PC-3 (cell line): Measurements from ENCODE around the gene POLR3E. TPM values are rescaled to one million over a fixed set of nuclear protein-coding genes. Genes with fewer than 3 reads are reported as not detected.

Experiments
- ATAC-seq: fragments of 200-7000 bp; cut with Tn5 transposase; 2 replicates; pipeline ENCODE4 v1.9.1; 2020; ENCODE audit warnings: mild to moderate bottlenecking, moderate library complexity
- BruUV-seq: library from RNA; stranded (reverse); fragments of 400-500 nt; replicated peaks from 2 replicates; lab custom pipeline; 2021; lab: Mats Ljungman, UMichigan
- CTCF ChIA-PET: fragments of 300-600 bp; sonication (Branson Sonifier 250); formaldehyde crosslinking; loops from one replicate; lab custom pipeline; 2022; ENCODE audit warnings: antibody characterized with exemption; lab: Charles Lee
- POLR2A ChIA-PET: fragments of 300-600 bp; sonication (Branson Sonifier 250); formaldehyde crosslinking; loops from one replicate; lab custom pipeline; 2022; ENCODE audit warnings: antibody characterized with exemption; ENCODE audit not compliant: unreplicated experiment; lab: Charles Lee
- DNase-seq: peaks from one replicate; pipeline ENCODE4 v3.0.0-alpha.2; 2015
- H2AFZ ChIP-seq: fragments of 300-600 bp; sonication (generic); 2 replicates; pipeline ENCODE4 v1.6.0; 2016; ENCODE audit warnings: antibody characterized with exemption, low read length
- H3F3A ChIP-seq: fragments of 300-600 bp; sonication (generic); one replicate; pipeline ENCODE4 v1.6.0; 2017; ENCODE audit warnings: antibody characterized with exemption, low read length, control low read depth, mild to moderate bottlenecking; ENCODE audit not compliant: unreplicated experiment
- H3K27ac ChIP-seq: fragments of 300-600 bp; sonication (generic); 2 replicates; pipeline ENCODE4 v1.5.1; 2016; ENCODE audit warnings: mild to moderate bottlenecking, low read length
- H3K27me3 ChIP-seq: fragments of 300-600 bp; sonication (generic); 2 replicates; pipeline ENCODE4 v1.6.1; 2016; ENCODE audit warnings: low read length, mixed read lengths
- H3K36me3 ChIP-seq: fragments of 300-600 bp; sonication (generic); 2 replicates; pipeline ENCODE4 v1.6.1; 2016; ENCODE audit warnings: low read depth, mixed run types, low read length, mixed read lengths
- H3K4me1 ChIP-seq: fragments of 300-600 bp; sonication (generic); 2 replicates; pipeline ENCODE4 v1.5.1; 2016; ENCODE audit warnings: low read length; ENCODE audit not compliant: insufficient read depth
- H3K4me2 ChIP-seq: fragments of 300-600 bp; sonication (generic); 2 replicates; pipeline ENCODE4 v1.6.0; 2016; ENCODE audit warnings: low read length
- H3K4me3 ChIP-seq: fragments of 300-600 bp; sonication (generic); 2 replicates; pipeline ENCODE4 v1.5.1; 2016; ENCODE audit warnings: mild to moderate bottlenecking, low read length, mixed read lengths
- H3K79me2 ChIP-seq: fragments of 300-600 bp; sonication (generic); 2 replicates; pipeline ENCODE4 v1.6.1; 2017; ENCODE audit warnings: low read length, mixed read lengths
- H3K9ac ChIP-seq: fragments of 300-600 bp; sonication (generic); 2 replicates; pipeline ENCODE4 v1.6.0; 2016; ENCODE audit warnings: mild to moderate bottlenecking, low read length
- H3K9me2 ChIP-seq: fragments of 300-600 bp; sonication (generic); replicated peaks from 2 replicates; pipeline ENCODE4 v1.6.1; 2016; ENCODE audit warnings: mixed run types, low read length, mixed read lengths
- H3K9me3 ChIP-seq: fragments of 300-600 bp; sonication (generic); 2 replicates; pipeline ENCODE4 v1.6.1; 2016; ENCODE audit warnings: low read length, mixed read lengths
- H4K20me1 ChIP-seq: fragments of 300-600 bp; sonication (generic); 2 replicates; pipeline ENCODE4 v1.6.1; 2016; ENCODE audit warnings: low read length, mixed read lengths
- EZH2 ChIP-seq: fragments of 300-600 bp; sonication (generic); IDR thresholded peaks from one replicate; pipeline ENCODE4 v1.6.1; 2017; ENCODE audit warnings: antibody characterized with exemption, mild to moderate bottlenecking, low read length; ENCODE audit not compliant: unreplicated experiment
- EZH2phosphoT487 ChIP-seq: fragments of 300-600 bp; sonication (generic); IDR thresholded peaks from 2 replicates; pipeline ENCODE4 v1.6.1; 2018; ENCODE audit warnings: mild to moderate bottlenecking, antibody characterized with exemption, low read length, borderline replicate concordance
- intact Hi-C: fragments of 100-400 bp; cut with micrococcal nuclease; formaldehyde crosslinking; loops from 2 replicates; pipeline ENCODE4 v1.9.0; 2023
- total RNA-seq: library from RNA; depleted of rRNA; stranded (reverse); fragments of >200 nt; gene quantifications from 2 replicates; pipeline ENCODE4 v1.2.3, GENCODE V29; 2014
- TF ChIP-seq, protein P1 (sequence below): fragments of 300-600 bp; sonication (generic); conservative IDR thresholded peaks from 2 replicates; pipeline ENCODE4 v1.5.1; 2017; ENCODE audit warnings: antibody characterized with exemption, low read depth, mild to moderate bottlenecking, low read length

Gene POLR3E
- total RNA-seq, 1 experiment from 2014 or later, result 48.8 TPM

DNA sequence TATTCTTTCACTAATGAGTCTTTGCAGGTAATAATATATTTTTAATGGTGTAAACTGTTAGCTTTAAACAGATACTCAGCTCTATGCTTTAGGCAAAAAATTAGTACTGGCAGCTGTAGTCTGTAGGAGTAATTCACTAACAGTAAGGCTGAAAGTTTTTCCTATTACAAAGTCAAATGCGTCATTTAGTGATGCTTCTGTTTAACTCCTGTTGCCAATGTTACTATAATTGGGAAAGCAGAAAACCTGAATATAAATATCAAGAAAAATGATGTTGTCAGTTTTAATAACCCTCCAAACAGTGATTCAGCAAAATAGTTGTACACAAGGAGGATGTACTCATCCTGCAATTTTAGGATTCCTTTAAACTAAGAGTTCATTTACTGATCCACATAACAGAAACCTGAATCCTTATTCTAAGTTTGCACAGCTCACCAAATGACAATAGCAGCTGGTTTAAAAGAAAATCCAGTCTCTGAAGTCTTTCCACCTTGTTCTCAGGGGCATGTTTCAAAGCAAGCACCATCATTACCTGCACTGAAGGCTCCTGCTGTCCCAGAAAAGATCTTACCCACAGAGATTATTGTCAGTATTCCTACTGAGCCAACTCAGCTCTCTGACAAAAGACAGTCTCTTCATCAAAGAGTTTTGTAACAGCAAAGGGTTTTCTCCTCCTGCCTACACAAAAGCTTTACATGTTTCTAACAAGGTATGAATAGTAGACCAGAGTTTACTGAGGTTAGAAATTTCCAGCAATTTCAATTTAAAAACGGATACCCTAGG is 73.0 kb downstream of the POLR3E start:
- Histone ChIP-seq H3F3A (peaks cover 3% of the 10 kb centered on the region), H3K9me2 (no peaks in the 10 kb centered on the region), H2AFZ (no peak overlapping the region), H3K4me3 (no peak overlapping the region), H3K79me2 (peaks cover 89% of the 10 kb centered on the region), H3K27ac (peak overlapping the region; percentile 28), H3K4me2 (no peak overlapping the region; the same call in 1 of the 2 replicates), H3K36me3 (no peaks in the 10 kb centered on the region), H4K20me1 (peaks cover 22% of the 10 kb centered on the region), H3K9me3 (no peaks in the 10 kb centered on the region), H3K4me1 (peaks cover 39% of the 10 kb centered on the region), H3K27me3 (no peaks in the 10 kb centered on the region), H3K9ac (no peak overlapping the region)
- TF ChIP-seq EZH2, result no peak
- TF ChIP-seq, protein P1, sequence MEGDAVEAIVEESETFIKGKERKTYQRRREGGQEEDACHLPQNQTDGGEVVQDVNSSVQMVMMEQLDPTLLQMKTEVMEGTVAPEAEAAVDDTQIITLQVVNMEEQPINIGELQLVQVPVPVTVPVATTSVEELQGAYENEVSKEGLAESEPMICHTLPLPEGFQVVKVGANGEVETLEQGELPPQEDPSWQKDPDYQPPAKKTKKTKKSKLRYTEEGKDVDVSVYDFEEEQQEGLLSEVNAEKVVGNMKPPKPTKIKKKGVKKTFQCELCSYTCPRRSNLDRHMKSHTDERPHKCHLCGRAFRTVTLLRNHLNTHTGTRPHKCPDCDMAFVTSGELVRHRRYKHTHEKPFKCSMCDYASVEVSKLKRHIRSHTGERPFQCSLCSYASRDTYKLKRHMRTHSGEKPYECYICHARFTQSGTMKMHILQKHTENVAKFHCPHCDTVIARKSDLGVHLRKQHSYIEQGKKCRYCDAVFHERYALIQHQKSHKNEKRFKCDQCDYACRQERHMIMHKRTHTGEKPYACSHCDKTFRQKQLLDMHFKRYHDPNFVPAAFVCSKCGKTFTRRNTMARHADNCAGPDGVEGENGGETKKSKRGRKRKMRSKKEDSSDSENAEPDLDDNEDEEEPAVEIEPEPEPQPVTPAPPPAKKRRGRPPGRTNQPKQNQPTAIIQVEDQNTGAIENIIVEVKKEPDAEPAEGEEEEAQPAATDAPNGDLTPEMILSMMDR, result no peak
- no peak for TF ChIP-seq EZH2phosphoT487
- intact Hi-C loops, result loop anchor here (10.0 kb wide), 1 partner anchor 45 kb away; no protein-coding TSS in a partner anchor
- ATAC-seq (no peak), DNase-seq (peak; percentile 40)
- ChIA-PET CTCF (interaction anchor here (0.5 kb wide), 1 partner anchor 51 kb away, joined by 3 read pairs; no protein-coding TSS in a partner anchor), POLR2A (interaction anchor here (0.7 kb wide), 1 partner anchor 18 kb away, joined by 3 read pairs; no protein-coding TSS in a partner anchor)
- no TSS peak for BruUV-seq

DNA sequence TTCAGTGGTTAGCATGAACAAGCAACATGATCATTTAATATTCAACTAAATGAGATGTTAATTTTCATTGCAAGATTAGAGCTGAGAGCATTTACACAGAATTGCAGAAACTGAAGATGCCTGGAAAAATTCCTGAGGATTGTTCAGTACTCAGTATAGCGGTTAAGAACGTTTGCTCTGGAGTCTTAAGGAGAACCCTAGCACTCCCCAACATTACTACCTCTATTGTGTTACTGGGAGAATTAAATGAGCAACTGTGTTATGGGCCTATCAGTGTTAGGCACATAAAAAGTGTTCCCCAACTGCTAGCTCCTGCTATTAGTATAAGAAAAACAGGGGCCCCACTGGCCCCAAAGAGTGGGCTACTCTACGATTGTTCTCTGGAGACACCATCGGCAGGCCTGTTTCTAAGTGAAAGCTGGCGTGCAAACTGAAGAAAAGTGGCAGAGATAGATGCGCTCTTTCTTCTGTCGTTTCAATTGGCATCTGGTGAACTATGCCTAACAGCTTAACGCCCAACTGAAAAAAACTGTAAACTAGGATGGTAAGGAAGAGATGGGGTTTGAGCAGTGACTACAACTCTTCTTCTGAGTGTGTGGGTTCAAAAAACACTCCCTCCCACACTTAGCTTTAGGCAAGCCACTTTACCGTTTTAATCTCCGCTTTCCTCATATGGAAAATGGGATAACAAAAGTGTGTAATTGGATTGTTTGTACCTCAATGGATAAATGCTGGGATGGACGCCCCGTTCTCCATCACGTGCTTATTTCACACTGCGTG is 75.9 kb downstream of the POLR3E start:
- TSS peak; percentile 43 for BruUV-seq
- TF ChIP-seq EZH2phosphoT487 (no peak), EZH2 (no peak)
- TF ChIP-seq, protein P1, result no peak
- ChIA-PET POLR2A (no interaction called here), CTCF (no interaction called here)
- ATAC-seq, result no peak
- H3K9me2 ChIP-seq, result no peaks in the 10 kb centered on the region
- no peaks in the 10 kb centered on the region for H3K36me3 ChIP-seq
- H3K4me2 ChIP-seq, result peak overlapping the region; percentile 90
- intact Hi-C loops, result loop anchor here (10.0 kb wide), 1 partner anchor 48 kb away; no protein-coding TSS in a partner anchor
- peak overlapping the region; percentile 84 for H3K9ac ChIP-seq
- H3K4me3 ChIP-seq, result peak overlapping the region; percentile 87
- peak; percentile 12 for DNase-seq
- peaks cover 42% of the 10 kb centered on the region for H3K4me1 ChIP-seq
- no peaks in the 10 kb centered on the region for H3K9me3 ChIP-seq
- peaks cover 3% of the 10 kb centered on the region for H3F3A ChIP-seq
- peak overlapping the region; percentile 86; the same call in 1 of the 2 replicates for H2AFZ ChIP-seq
- peaks cover 19% of the 10 kb centered on the region for H4K20me1 ChIP-seq
- H3K27me3 ChIP-seq, result no peaks in the 10 kb centered on the region
- no peak overlapping the region for H3K27ac ChIP-seq
- H3K79me2 ChIP-seq, result peaks cover 60% of the 10 kb centered on the region
